Measurements from ENCODE around the gene SCFD2. TPM values are rescaled to one million over a fixed set of nuclear protein-coding genes. Genes with fewer than 3 reads are reported as not detected.
"Not testable (repeated sequence)": the region's sequence is repeated elsewhere in the genome, so short reads cannot be mapped to it uniquely, and the experiment has no call there.

SCFD2 gene
- total RNA-seq, 1 experiment from 2014 or later, result 25.3 TPM

DNA sequence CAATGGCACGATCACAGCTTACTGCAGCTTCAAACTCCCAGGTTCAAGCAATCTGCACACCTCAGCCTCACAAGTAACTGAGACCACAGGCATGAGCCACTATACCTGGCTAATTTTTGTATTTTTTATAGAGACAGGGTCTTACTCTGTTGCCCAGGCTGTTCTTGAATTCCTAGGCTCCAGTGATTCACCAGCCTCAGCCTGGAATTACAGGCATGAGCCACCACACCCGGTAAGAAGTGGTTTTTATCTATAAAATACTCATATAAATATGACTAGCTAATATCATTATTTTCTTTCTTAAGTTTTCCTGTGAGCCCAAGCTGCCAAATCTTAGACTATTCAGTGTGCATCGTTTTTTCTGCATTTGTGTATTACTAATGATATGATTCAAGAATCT is 4.4 kb downstream of the SCFD2 start:
- Histone ChIP-seq H3K9me3 (replicated peaks) (no peaks in the 10 kb centered on the region), H3K4me3 (no peak overlapping the region), H3K27ac (no peak overlapping the region), H3K36me3 (no peaks in the 10 kb centered on the region), H3K4me1 (peaks cover 3% of the 10 kb centered on the region; the same call in 1 of the 2 replicates), H3K27me3 (no peaks in the 10 kb centered on the region)
- no peak for DNase-seq

GRCh38 chr4:53355930-53356521 is 9.8 kb downstream of the SCFD2 start:
- no peaks in the 10 kb centered on the region for H3K27me3 ChIP-seq
- no peak overlapping the region for H3K27ac ChIP-seq
- H3K4me1 ChIP-seq, result no peaks in the 10 kb centered on the region
- H3K36me3 ChIP-seq, result peaks cover 17% of the 10 kb centered on the region
- H3K9me3 ChIP-seq (replicated peaks), result no peaks in the 10 kb centered on the region
- DNase-seq, result no peak
- no peak overlapping the region for H3K4me3 ChIP-seq

GRCh38 chr4:53354012-53354722 is 11.7 kb downstream of the SCFD2 start:
- H3K27ac ChIP-seq, result no peak overlapping the region
- H3K9me3 ChIP-seq (replicated peaks), result no peaks in the 10 kb centered on the region
- no peak for DNase-seq

DNA sequence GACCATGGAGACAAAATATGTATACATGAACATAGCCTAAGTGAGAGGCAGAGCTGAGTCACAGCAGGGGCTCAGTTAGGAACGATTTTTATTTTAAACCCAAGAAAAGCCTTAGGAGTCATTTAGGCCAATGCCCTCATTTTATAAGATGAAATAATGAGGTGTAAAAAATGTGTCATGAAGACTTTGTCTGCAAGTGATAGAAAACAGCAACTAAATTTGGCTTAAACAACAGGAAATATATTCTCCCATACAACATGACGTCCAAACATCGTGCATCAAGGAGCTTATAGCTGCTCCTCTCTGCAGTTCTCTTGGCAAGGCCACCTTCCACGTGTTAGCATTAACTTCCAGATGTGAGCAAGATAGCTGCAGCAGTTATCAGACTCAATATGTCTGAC is 16.8 kb downstream of the SCFD2 start:
- H3K36me3 ChIP-seq, result peaks cover 19% of the 10 kb centered on the region
- no peak for DNase-seq
- peaks cover 5% of the 10 kb centered on the region; the same call in 1 of the 2 replicates for H3K9me3 ChIP-seq (replicated peaks)
- no peaks in the 10 kb centered on the region for H3K27me3 ChIP-seq
- no peak overlapping the region for H3K27ac ChIP-seq
- H3K4me1 ChIP-seq, result no peaks in the 10 kb centered on the region
- H3K4me3 ChIP-seq, result no peak overlapping the region

More at GRCh38 chr4:53354012-53354722, 11.7 kb downstream of the SCFD2 start:
- Histone ChIP-seq H3K36me3 (peaks cover 19% of the 10 kb centered on the region), H3K4me3 (no peak overlapping the region), H3K27me3 (no peaks in the 10 kb centered on the region), H3K4me1 (no peaks in the 10 kb centered on the region)

GRCh38 chr4:53348046-53348445 is 17.8 kb downstream of the SCFD2 start:
- H3K27me3 ChIP-seq, result no peaks in the 10 kb centered on the region
- no peaks in the 10 kb centered on the region for H3K4me1 ChIP-seq
- no peak overlapping the region for H3K4me3 ChIP-seq
- H3K36me3 ChIP-seq, result peaks cover 19% of the 10 kb centered on the region
- no peak overlapping the region for H3K27ac ChIP-seq
- peaks cover 5% of the 10 kb centered on the region; the same call in 1 of the 2 replicates for H3K9me3 ChIP-seq (replicated peaks)
- DNase-seq, result no peak

- H3K9me3 ChIP-seq (replicated peaks), result peaks cover 5% of the 10 kb centered on the region; the same call in 1 of the 2 replicates
- H3K4me1 ChIP-seq, result no peaks in the 10 kb centered on the region
- no peak overlapping the region for H3K27ac ChIP-seq
- peaks cover 12% of the 10 kb centered on the region for H3K36me3 ChIP-seq
- DNase-seq, result no peak
- no peak overlapping the region for H3K4me3 ChIP-seq
- no peaks in the 10 kb centered on the region for H3K27me3 ChIP-seq
Measured at GRCh38 chr4:53346920-53347852, 18.7 kb downstream of the SCFD2 start.

DNA sequence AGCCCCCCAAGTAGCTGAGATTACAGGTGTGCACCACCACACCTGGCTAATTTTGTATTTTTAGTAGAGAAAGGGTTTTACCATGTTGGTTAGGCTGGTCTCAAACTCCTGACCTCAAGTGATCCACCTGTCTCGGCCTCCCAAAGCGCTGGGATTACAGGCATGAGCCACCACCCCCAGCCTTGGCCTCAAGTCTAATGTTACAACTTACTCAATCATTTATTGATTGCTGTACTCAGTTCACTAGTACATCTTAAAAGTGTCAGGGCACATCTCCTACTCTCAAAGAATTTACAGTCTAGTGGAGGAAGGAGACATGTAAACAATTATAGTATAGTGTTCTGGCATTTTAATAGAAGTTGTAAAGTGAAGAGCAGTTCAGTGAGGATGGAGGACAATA is 19.5 kb downstream of the SCFD2 start:
- H3K4me1 ChIP-seq; DNase-seq; H3K27me3 ChIP-seq; H3K4me3 ChIP-seq; H3K36me3 ChIP-seq; H3K27ac ChIP-seq; H3K9me3 ChIP-seq (replicated peaks): not testable (repeated sequence)

DNA sequence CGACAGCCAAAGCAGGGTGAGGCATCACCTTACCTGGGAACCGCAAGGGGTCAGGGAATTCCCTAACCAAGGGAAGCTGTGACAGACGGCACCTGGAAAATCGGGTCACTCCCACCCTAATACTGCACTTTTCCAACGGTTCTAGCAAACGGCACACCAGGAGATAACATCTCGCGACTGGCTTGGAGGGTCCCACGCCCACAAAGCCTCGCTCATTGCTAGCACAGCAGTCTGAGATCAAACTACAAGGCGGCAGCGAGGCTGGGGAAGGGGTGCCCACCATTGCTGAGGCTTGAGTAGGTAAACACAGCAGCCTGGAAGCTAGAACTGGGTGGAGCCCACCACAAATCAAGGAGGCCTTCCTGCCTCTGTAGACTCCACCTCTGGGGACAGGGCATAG is 25.7 kb downstream of the SCFD2 start:
- not testable (repeated sequence) for H3K27me3 ChIP-seq; H3K9me3 ChIP-seq (replicated peaks); H3K27ac ChIP-seq; H3K36me3 ChIP-seq; H3K4me1 ChIP-seq; H3K4me3 ChIP-seq; DNase-seq

GRCh38 chr4:53334916-53335315 is 30.9 kb downstream of the SCFD2 start:
- DNase-seq; H3K4me3 ChIP-seq; H3K36me3 ChIP-seq; H3K9me3 ChIP-seq (replicated peaks); H3K27me3 ChIP-seq; H3K27ac ChIP-seq; H3K4me1 ChIP-seq: not testable (repeated sequence)

DNA sequence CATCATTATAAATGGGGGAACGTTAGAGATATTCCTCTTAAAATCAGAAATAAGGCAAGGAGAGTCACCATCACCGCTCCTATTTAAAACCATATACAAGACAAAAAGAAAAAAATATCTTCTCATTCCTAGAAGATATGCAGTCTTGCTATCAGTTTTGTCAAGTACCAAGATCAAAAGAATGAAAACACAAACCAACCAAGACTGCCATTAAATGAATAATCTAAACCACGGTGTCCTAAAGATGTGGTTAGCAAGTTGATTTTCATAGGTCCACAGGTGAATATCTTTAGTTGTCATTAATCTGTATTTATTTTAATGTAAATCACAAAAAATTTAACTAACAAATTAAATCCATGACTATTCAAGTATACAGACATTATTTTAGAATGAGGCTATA is 39.3 kb downstream of the SCFD2 start:
- H3K27ac ChIP-seq, result no peak overlapping the region
- no peak overlapping the region for H3K4me3 ChIP-seq
- DNase-seq, result no peak
- no peaks in the 10 kb centered on the region for H3K9me3 ChIP-seq (replicated peaks)
- peaks cover 5% of the 10 kb centered on the region; the same call in 1 of the 2 replicates for H3K4me1 ChIP-seq
- no peaks in the 10 kb centered on the region for H3K36me3 ChIP-seq
- H3K27me3 ChIP-seq, result no peaks in the 10 kb centered on the region

- Histone ChIP-seq H3K36me3 (no peaks in the 10 kb centered on the region), H3K9me3 (replicated peaks) (no peaks in the 10 kb centered on the region), H3K4me1 (peaks cover 10% of the 10 kb centered on the region), H3K27ac (no peak overlapping the region), H3K4me3 (no peak overlapping the region), H3K27me3 (no peaks in the 10 kb centered on the region)
- DNase-seq, result peak in 1 of 2 experiments; percentile 25
Measured at GRCh38 chr4:53322696-53323095, 43.2 kb downstream of the SCFD2 start.

DNA sequence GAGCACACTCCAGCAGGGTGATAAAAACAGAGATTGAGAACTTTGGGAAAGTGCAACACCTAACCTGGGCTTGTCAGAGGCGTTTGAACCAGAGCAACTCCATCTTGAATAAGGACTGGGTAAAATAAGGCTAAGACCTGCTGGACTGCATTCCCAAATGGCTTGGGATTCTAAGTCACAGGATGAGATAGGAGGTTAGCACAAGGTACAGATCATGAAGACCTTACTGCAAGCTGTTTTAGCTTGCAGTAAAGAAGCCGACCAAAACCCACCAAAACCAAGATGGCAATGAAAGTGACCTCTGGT is 43.9 kb downstream of the SCFD2 start:
- Histone ChIP-seq H3K4me3 (no peak overlapping the region), H3K27me3 (no peaks in the 10 kb centered on the region), H3K9me3 (replicated peaks) (no peaks in the 10 kb centered on the region), H3K4me1 (peaks cover 10% of the 10 kb centered on the region), H3K27ac (peak overlapping the region; percentile 15; the same call in 1 of the 2 replicates), H3K36me3 (no peaks in the 10 kb centered on the region)
- no peak for DNase-seq

DNA sequence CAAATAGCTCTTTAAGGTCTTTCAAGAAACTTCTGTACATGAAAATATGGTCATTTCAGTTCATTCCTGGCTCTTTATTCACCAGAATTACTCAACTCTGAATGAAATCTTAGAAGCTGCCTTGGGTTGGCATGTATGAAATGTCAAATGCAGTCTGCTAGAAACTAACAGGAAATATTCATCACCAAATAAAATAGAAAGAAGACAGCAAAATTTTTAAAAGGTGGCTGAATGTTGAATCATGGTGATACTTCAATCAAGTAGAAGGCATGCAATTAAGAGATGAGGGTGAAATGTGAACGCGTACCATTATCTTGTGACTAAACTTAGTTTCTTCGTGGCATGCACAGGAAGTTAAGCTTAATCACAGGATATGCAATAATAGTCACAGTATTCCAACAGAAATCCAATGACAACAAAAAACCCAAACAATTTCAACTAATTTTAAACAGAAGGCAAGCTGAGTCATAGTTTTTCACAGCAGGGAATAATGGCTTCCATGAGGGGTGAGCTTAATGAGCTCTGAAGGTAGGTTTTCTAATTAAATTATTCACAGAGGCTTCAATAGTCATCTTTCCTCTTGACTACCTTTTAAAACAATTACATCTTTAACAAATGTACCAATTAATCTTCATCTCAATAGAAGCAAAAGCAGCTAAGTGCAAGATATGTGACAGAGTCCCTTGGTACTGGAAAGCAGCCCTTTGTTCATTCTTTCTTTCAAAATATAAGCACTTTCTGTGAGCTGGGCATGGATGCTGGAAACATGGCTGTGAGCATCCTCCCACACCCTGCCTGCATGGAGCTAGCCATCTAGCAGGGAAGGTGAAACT is 44.5 kb downstream of the SCFD2 start:
- Histone ChIP-seq H3K9me3 (replicated peaks) (no peaks in the 10 kb centered on the region), H3K27ac (peak overlapping the region; percentile 15; the same call in 1 of the 2 replicates), H3K4me3 (no peak overlapping the region), H3K27me3 (no peaks in the 10 kb centered on the region), H3K4me1 (peaks cover 10% of the 10 kb centered on the region), H3K36me3 (no peaks in the 10 kb centered on the region)
- peak in 1 of 2 experiments; percentile 17 for DNase-seq

GRCh38 chr4:53315300-53315699 is 50.6 kb downstream of the SCFD2 start:
- no peaks in the 10 kb centered on the region for H3K4me1 ChIP-seq
- H3K27me3 ChIP-seq, result no peaks in the 10 kb centered on the region
- 0 out of 2 replicates have a peak, but pooled peaks cover 2% of the 10 kb centered on the region for H3K9me3 ChIP-seq (replicated peaks)
- no peak for DNase-seq
- peaks cover 1% of the 10 kb centered on the region; the same call in 1 of the 2 replicates for H3K36me3 ChIP-seq
- no peak overlapping the region for H3K27ac ChIP-seq
- no peak overlapping the region for H3K4me3 ChIP-seq

Data from SJCRH30 (cell line).